Nephron (organoid): ENCODE measurements around the gene PRAMEF12.
A peak's percentile ranks its signal among the peaks of the same experiment; 100 is the strongest.

Source experiments
- H3K27ac Mint-ChIP-seq, 3 experiments: 2 replicates each; pipeline ENCODE4 v1.8.0; 2020; ENCODE audit warnings: mixed read lengths in 3 of 3, mild to moderate bottlenecking in 2 of 3, moderate library complexity in 1 of 3
- H3K27me3 Mint-ChIP-seq: 2 replicates; pipeline ENCODE4 v1.8.0; 2021; ENCODE audit warnings: low read depth, mild to moderate bottlenecking, moderate library complexity, mixed read lengths
- H3K36me3 Mint-ChIP-seq: 2 replicates; pipeline ENCODE4 v1.8.0; 2020; ENCODE audit warnings: low read depth, mixed read lengths
- H3K4me1 Mint-ChIP-seq: 2 replicates; pipeline ENCODE4 v1.8.0; 2020; ENCODE audit warnings: mixed read lengths
- H3K4me3 Mint-ChIP-seq, 3 experiments: 2 replicates each; pipeline ENCODE4 v1.8.0; 2020; ENCODE audit warnings: mild to moderate bottlenecking in 3 of 3, mixed read lengths in 3 of 3, moderate library complexity in 2 of 3
- H3K9me3 Mint-ChIP-seq: 2 replicates; pipeline ENCODE4 v1.8.0; 2020; ENCODE audit warnings: mixed read lengths
- TF ChIP-seq, protein P1 (sequence below), 3 experiments: fragments of 200-600 bp; sonication (generic); IDR thresholded peaks; one replicate each; pipeline ENCODE4 v1.5.0; 2021; ENCODE audit warnings: antibody characterized with exemption in 3 of 3; ENCODE audit not compliant: unreplicated experiment in 3 of 3

Gene PRAMEF12

DNA sequence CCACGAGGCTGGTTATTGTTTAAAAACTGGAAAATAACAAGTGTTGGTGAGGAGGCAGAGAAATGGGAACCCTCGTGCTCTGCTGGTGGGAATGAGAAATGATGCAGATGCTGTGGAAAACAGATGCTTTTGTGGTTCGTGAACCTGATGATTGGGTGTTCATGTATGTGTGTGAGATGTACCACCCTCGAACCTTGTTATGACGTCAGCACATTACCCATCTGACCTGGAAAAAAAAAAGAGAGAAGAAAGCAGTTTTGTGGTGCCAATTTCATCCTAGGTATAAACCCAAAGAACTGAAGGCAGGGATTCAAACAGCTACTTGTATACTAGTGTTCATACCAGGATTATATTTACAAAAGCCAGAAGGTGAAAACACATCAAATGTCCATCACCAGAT lies 33.9 kb upstream of the PRAMEF12 start:
- Mint-ChIP-seq H3K27me3 (peaks cover 4% of the 10 kb centered on the region), H3K9me3 (peaks cover 26% of the 10 kb centered on the region), H3K27ac (no peak overlapping the region), H3K36me3 (no peaks in the 10 kb centered on the region), H3K4me1 (peaks cover 5% of the 10 kb centered on the region), H3K4me3 (no peak overlapping the region)
- TF ChIP-seq, protein P1, sequence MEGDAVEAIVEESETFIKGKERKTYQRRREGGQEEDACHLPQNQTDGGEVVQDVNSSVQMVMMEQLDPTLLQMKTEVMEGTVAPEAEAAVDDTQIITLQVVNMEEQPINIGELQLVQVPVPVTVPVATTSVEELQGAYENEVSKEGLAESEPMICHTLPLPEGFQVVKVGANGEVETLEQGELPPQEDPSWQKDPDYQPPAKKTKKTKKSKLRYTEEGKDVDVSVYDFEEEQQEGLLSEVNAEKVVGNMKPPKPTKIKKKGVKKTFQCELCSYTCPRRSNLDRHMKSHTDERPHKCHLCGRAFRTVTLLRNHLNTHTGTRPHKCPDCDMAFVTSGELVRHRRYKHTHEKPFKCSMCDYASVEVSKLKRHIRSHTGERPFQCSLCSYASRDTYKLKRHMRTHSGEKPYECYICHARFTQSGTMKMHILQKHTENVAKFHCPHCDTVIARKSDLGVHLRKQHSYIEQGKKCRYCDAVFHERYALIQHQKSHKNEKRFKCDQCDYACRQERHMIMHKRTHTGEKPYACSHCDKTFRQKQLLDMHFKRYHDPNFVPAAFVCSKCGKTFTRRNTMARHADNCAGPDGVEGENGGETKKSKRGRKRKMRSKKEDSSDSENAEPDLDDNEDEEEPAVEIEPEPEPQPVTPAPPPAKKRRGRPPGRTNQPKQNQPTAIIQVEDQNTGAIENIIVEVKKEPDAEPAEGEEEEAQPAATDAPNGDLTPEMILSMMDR (IDR thresholded peaks at IDR 0.05; ENCODE audit: unreplicated experiment in 3 of 3) = no peak

DNA sequence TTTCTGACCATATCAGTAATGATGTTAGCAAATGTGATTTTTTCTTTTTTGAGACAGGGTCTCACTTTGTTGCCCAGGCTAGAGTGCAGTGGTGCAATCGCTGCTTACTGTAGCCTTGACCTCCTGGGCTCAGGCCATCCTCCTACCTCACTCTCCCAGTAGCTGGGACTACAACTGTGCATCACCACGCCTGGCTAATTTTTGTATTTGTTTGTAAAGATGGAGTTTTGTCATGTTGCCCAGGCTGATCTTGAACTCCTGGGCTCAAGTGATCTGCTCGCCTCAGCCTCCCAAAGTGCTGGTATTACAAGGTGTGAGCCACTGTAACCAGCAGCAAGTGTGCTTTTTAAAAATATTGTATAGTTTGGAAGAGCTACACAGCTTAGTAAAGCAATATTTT lies 31.6 kb upstream of the PRAMEF12 start:
- no peaks in the 10 kb centered on the region for H3K27me3 Mint-ChIP-seq
- H3K4me3 Mint-ChIP-seq = no peak overlapping the region
- no peak overlapping the region for H3K27ac Mint-ChIP-seq
- TF ChIP-seq, protein P1 (IDR thresholded peaks at IDR 0.05; ENCODE audit: unreplicated experiment in 3 of 3) = no peak
- H3K9me3 Mint-ChIP-seq = peaks cover 23% of the 10 kb centered on the region
- peaks cover 12% of the 10 kb centered on the region for H3K4me1 Mint-ChIP-seq
- no peaks in the 10 kb centered on the region for H3K36me3 Mint-ChIP-seq

GRCh38 chr1:12745126-12745991 lies 28.2 kb upstream of the PRAMEF12 start:
- Mint-ChIP-seq H3K4me1 (peaks cover 7% of the 10 kb centered on the region), H3K4me3 (no peak overlapping the region), H3K9me3 (peaks cover 34% of the 10 kb centered on the region), H3K36me3 (no peaks in the 10 kb centered on the region), H3K27ac (peak overlapping the region in 2 of 3 experiments; percentile 25 to 63), H3K27me3 (no peaks in the 10 kb centered on the region)
- TF ChIP-seq, protein P1 (IDR thresholded peaks at IDR 0.05; ENCODE audit: unreplicated experiment in 3 of 3) = no peak

GRCh38 chr1:12745992-12746323 lies 27.6 kb upstream of the PRAMEF12 start, which contains the start of gene CFAP107:
Gene CFAP107, plus strand, starts transcription at chr1:12746200. Its CDS starts 231 bp downstream, at chr1:12746431.
- H3K4me3 Mint-ChIP-seq = peak within 1 kb of the TSS in 2 of 3 experiments; percentile 1 to 17
- peaks cover 39% of the 10 kb centered on the region for H3K9me3 Mint-ChIP-seq
- peak within 1 kb of the TSS in 2 of 3 experiments; percentile 25 to 63 for H3K27ac Mint-ChIP-seq
- H3K36me3 Mint-ChIP-seq = no peaks in the 10 kb centered on the region
- TF ChIP-seq, protein P1 (IDR thresholded peaks at IDR 0.05; ENCODE audit: unreplicated experiment in 3 of 3) = no peak
- peaks cover 1% of the 10 kb centered on the region for H3K27me3 Mint-ChIP-seq
- peaks cover 7% of the 10 kb centered on the region for H3K4me1 Mint-ChIP-seq

GRCh38 chr1:12748778-12749355 lies 24.7 kb upstream of the PRAMEF12 start:
- Mint-ChIP-seq H3K4me1 (peaks cover 7% of the 10 kb centered on the region), H3K36me3 (no peaks in the 10 kb centered on the region), H3K9me3 (peaks cover 46% of the 10 kb centered on the region), H3K27me3 (peaks cover 12% of the 10 kb centered on the region), H3K27ac (no peak overlapping the region), H3K4me3 (no peak overlapping the region)
- TF ChIP-seq, protein P1 (IDR thresholded peaks at IDR 0.05; ENCODE audit: unreplicated experiment in 3 of 3) = no peak
